GM23248 (cell line): ENCODE measurements around the gene UBASH3A.

ENCODE experiments used
- EZH2 ChIP-seq: fragments of 200-600 bp; sonication (generic); IDR thresholded peaks from 2 replicates; pipeline ENCODE4 v1.6.1; 2018; ENCODE audit warnings: antibody characterized with exemption, mild to moderate bottlenecking; ENCODE audit not compliant: insufficient read depth, poor library complexity, severe bottlenecking
- EZH2phosphoT487 ChIP-seq: fragments of 200-600 bp; sonication (generic); IDR thresholded peaks from 2 replicates; pipeline ENCODE4 v1.6.1; 2018; ENCODE audit warnings: antibody characterized with exemption, moderate library complexity, mild to moderate bottlenecking, low read depth; ENCODE audit not compliant: insufficient read depth

DNA sequence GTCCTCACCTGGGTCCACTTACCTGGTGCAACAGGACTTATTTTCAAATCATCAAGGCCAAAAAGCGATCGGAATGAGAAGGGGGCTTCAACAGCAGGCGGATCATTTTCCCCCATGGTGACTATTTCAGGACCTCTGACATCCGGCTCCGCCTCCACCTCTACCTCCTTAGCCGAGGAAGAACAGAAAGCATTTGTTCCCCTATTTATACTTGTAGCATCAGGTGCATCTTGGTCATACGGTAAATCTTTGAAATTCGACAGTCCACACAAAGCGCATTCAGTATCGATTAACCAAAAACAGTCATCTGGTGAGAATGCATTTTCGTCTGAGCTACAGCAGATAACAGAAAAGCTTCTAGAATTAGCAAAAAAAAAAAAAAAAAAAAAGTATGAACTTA lies 8.4 kb upstream of the UBASH3A start:
- no peak for TF ChIP-seq EZH2
- TF ChIP-seq EZH2phosphoT487, result no peak
